Stimulated activated CD4-positive, alpha-beta T cell treated with anti-CD3 and anti-CD28 coated beads, Interleukin-4, amount 100 ng/mL, for 1 hour (primary cell): ENCODE results near the gene NPEPL1.

Experiments used
- DNase-seq: peaks from one replicate; pipeline ENCODE4 v3.0.0-alpha.2; 2020

Gene NPEPL1

GRCh38 chr20:58702161-58702510, 9.5 kb downstream of the NPEPL1 start:
- DNase-seq, result no peak

- no peak for DNase-seq
These were observed 10.5 kb downstream of the NPEPL1 start for GRCh38 chr20:58702859-58703648.

- no peak for DNase-seq
These were observed 11.3 kb downstream of the NPEPL1 start for GRCh38 chr20:58703765-58704371.

- no peak for DNase-seq
These were observed 12.8 kb downstream of the NPEPL1 start for GRCh38 chr20:58705208-58705926.

- DNase-seq, result no peak
These were observed 13.7 kb downstream of the NPEPL1 start for GRCh38 chr20:58706150-58706892.

GRCh38 chr20:58706975-58707681, 14.5 kb downstream of the NPEPL1 start:
- DNase-seq, result no peak

GRCh38 chr20:58707770-58708169, 15.2 kb downstream of the NPEPL1 start:
- no peak for DNase-seq

- DNase-seq, result no peak
These were observed 15.8 kb downstream of the NPEPL1 start for GRCh38 chr20:58708246-58708931.

GRCh38 chr20:58709013-58709702, 16.6 kb downstream of the NPEPL1 start:
- no peak for DNase-seq

- no peak for DNase-seq
These were observed 17.1 kb downstream of the NPEPL1 start for GRCh38 chr20:58709703-58710039.

- no peak for DNase-seq
These were observed 18.1 kb downstream of the NPEPL1 start for GRCh38 chr20:58710481-58711265.

GRCh38 chr20:58711266-58712051, 18.9 kb downstream of the NPEPL1 start:
- DNase-seq, result no peak

- DNase-seq, result no peak
These were observed 19.7 kb downstream of the NPEPL1 start for GRCh38 chr20:58712151-58712791.

- no peak for DNase-seq
These were observed 20.5 kb downstream of the NPEPL1 start for GRCh38 chr20:58712806-58713731.

- DNase-seq, result no peak
These were observed 21.3 kb downstream of the NPEPL1 start for GRCh38 chr20:58713801-58714339.

GRCh38 chr20:58714340-58714922, 21.8 kb downstream of the NPEPL1 start:
- no peak for DNase-seq

GRCh38 chr20:58714923-58715351, 22.3 kb downstream of the NPEPL1 start:
- no peak for DNase-seq
